Fibroblast of lung (primary cell): ENCODE measurements around the gene CCDC187. TPM values are rescaled to one million over a fixed set of nuclear protein-coding genes. Genes with fewer than 3 reads are reported as not detected.

ENCODE experiments used
- DNase-seq, 2 donors: peaks; one replicate each; pipeline versions ENCODE4 v3.0.0 to v3.0.0-alpha.2; 2010; ENCODE audit warnings: low read depth in 2 of 2
- H2AFZ ChIP-seq: 2 replicates; pipeline ENCODE4 v1.5.1; 2012; ENCODE audit warnings: low read length, control low read depth, inconsistent platforms
- H3K27ac ChIP-seq: 2 replicates; pipeline ENCODE4 v1.5.1; 2011; ENCODE audit warnings: low read length, control low read depth; ENCODE audit not compliant: insufficient read depth
- H3K27me3 ChIP-seq: 2 replicates; pipeline ENCODE4 v1.5.1; 2011; ENCODE audit warnings: mild to moderate bottlenecking, low read length; ENCODE audit not compliant: control insufficient read depth, insufficient read depth
- H3K36me3 ChIP-seq: 2 replicates; pipeline ENCODE4 v1.5.1; 2011; ENCODE audit warnings: low read length; ENCODE audit not compliant: control insufficient read depth, insufficient read depth
- H3K4me1 ChIP-seq: 2 replicates; pipeline ENCODE4 v1.5.1; 2011; ENCODE audit warnings: low read length; ENCODE audit not compliant: control insufficient read depth, insufficient read depth; ENCODE audit errors: extremely low read depth
- H3K4me2 ChIP-seq: 2 replicates; pipeline ENCODE4 v1.5.1; 2011; ENCODE audit warnings: low read length, control low read depth; ENCODE audit not compliant: insufficient read depth; ENCODE audit errors: extremely low read depth
- H3K4me3 ChIP-seq, 4 experiments: fragments of 200-600 bp in 1 of 4; sonication (generic) in 1 of 4; replicated peaks in 1 of 4; 2 replicates each; pipeline ENCODE4 v1.5.1; 2011 to 2016; ENCODE audit warnings: low read length in 4 of 4, low read depth in 3 of 4, mild to moderate bottlenecking in 3 of 4, control low read depth in 2 of 4, inconsistent platforms in 1 of 4, mixed read lengths in 1 of 4; ENCODE audit not compliant: insufficient read depth in 1 of 4; ENCODE audit errors: control extremely low read depth in 1 of 4
- H3K79me2 ChIP-seq: 2 replicates; pipeline ENCODE4 v1.5.1; 2012; ENCODE audit warnings: mild to moderate bottlenecking, low read length, inconsistent platforms; ENCODE audit not compliant: control insufficient read depth, insufficient read depth
- H3K9ac ChIP-seq: 2 replicates; pipeline ENCODE4 v1.5.1; 2011; ENCODE audit warnings: mild to moderate bottlenecking, low read length, control low read depth; ENCODE audit not compliant: insufficient read depth
- H3K9me3 ChIP-seq: 2 replicates; pipeline ENCODE4 v1.5.1; 2012; ENCODE audit warnings: low read depth, low read length; ENCODE audit not compliant: control insufficient read depth, insufficient read depth
- H4K20me1 ChIP-seq: 2 replicates; pipeline ENCODE4 v1.5.1; 2011; ENCODE audit warnings: low read length; ENCODE audit not compliant: control insufficient read depth, insufficient read depth; ENCODE audit errors: extremely low read depth
- EZH2 ChIP-seq: IDR thresholded peaks from 2 replicates; pipeline ENCODE4 v1.5.1; 2012; ENCODE audit warnings: low read length, control low read depth, mild to moderate bottlenecking; ENCODE audit errors: missing control alignments
- polyA plus RNA-seq, 2 donors: library from polyadenylated mRNA; depleted of rRNA in 1 of 2; stranded (reverse) in 1 of 2; unstranded in 1 of 2; fragments of >200 nt; gene quantifications; 2 replicates each; pipeline ENCODE4 v1.2.1, GENCODE V29; 2011 to 2012; ENCODE audit warnings: missing spikeins in 1 of 2
- total RNA-seq: library from RNA; depleted of rRNA; stranded (reverse); fragments of >200 nt; gene quantifications from 2 replicates; pipeline ENCODE4 v1.2.1, GENCODE V29; 2014
- TF ChIP-seq, protein P1 (sequence below), 2 donors: IDR thresholded peaks in 1 of 2; conservative IDR thresholded peaks in 1 of 2; 1 replicate in 1 of 2; 2 replicates in 1 of 2; pipeline ENCODE4 v1.5.1; 2011 to 2012; ENCODE audit warnings: low read length in 2 of 2, control low read depth in 1 of 2, inconsistent platforms in 1 of 2, low read depth in 1 of 2, mild to moderate bottlenecking in 1 of 2

The CCDC187 gene
- total and polyA plus RNA-seq, 2 donors (not counting 1 experiment from before 2014, with no cell fraction given), result not detected

DNA sequence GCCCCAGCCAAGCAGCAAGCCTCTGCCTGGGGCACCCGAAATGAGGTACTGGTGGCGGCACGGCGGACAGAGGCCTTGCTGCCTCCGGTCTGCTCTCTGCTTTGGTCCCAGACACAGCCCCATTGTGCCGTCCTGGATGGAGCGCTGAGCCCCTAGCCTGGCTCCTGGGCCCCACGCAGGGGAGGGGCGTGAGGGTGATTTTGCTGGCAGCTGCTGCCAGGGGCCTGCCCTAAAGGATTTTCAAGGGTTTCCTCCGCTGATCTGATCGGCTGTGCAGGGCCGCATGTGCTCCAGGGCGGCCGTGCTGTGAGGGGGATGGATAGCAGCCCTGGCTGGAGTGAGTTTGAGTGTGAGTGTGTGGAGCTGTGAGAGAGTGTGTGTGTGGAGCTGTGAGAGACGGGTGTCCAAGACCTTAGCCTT lies 24.7 kb upstream of the CCDC187 start:
- Histone ChIP-seq H3K4me3 (peak overlapping the region; percentile 78 to 95 (median 86)), H3K4me1 (peaks cover 27% of the 10 kb centered on the region), H3K4me2 (peak overlapping the region; percentile 93), H2AFZ (no peak overlapping the region), H3K79me2 (peaks cover 58% of the 10 kb centered on the region), H3K36me3 (peaks cover 8% of the 10 kb centered on the region), H3K9ac (peak overlapping the region; percentile 88), H3K27ac (peak overlapping the region; percentile 87), H3K9me3 (no peaks in the 10 kb centered on the region), H3K27me3 (no peaks in the 10 kb centered on the region), H4K20me1 (no peaks in the 10 kb centered on the region)
- TF ChIP-seq EZH2, result no peak
- TF ChIP-seq, protein P1, sequence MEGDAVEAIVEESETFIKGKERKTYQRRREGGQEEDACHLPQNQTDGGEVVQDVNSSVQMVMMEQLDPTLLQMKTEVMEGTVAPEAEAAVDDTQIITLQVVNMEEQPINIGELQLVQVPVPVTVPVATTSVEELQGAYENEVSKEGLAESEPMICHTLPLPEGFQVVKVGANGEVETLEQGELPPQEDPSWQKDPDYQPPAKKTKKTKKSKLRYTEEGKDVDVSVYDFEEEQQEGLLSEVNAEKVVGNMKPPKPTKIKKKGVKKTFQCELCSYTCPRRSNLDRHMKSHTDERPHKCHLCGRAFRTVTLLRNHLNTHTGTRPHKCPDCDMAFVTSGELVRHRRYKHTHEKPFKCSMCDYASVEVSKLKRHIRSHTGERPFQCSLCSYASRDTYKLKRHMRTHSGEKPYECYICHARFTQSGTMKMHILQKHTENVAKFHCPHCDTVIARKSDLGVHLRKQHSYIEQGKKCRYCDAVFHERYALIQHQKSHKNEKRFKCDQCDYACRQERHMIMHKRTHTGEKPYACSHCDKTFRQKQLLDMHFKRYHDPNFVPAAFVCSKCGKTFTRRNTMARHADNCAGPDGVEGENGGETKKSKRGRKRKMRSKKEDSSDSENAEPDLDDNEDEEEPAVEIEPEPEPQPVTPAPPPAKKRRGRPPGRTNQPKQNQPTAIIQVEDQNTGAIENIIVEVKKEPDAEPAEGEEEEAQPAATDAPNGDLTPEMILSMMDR (conservative IDR thresholded peaks at IDR 0.05 in 1 of 2, IDR thresholded peaks at IDR 0.05 in 1 of 2; ENCODE audit: low read depth in 1 of 2, low read length in 2 of 2), result no peak
- peak; percentile 55 to 73 for DNase-seq

- peaks cover 53% of the 10 kb centered on the region for H3K79me2 ChIP-seq
- H3K4me3 ChIP-seq, result peak overlapping the region; percentile 78 to 95 (median 86)
- peak overlapping the region; percentile 87 for H3K27ac ChIP-seq
- H3K4me1 ChIP-seq, result peaks cover 27% of the 10 kb centered on the region
- DNase-seq, result no peak
- H2AFZ ChIP-seq, result no peak overlapping the region
- TF ChIP-seq EZH2, result no peak
- TF ChIP-seq, protein P1 (conservative IDR thresholded peaks at IDR 0.05 in 1 of 2, IDR thresholded peaks at IDR 0.05 in 1 of 2; ENCODE audit: low read depth in 1 of 2, low read length in 2 of 2), result no peak
- H3K36me3 ChIP-seq, result peaks cover 8% of the 10 kb centered on the region
- H3K27me3 ChIP-seq, result no peaks in the 10 kb centered on the region
- H3K9ac ChIP-seq, result peak overlapping the region; percentile 88
- no peaks in the 10 kb centered on the region for H4K20me1 ChIP-seq
- peak overlapping the region; percentile 93 for H3K4me2 ChIP-seq
- no peaks in the 10 kb centered on the region for H3K9me3 ChIP-seq
Measured at GRCh38 chr9:136328011-136328621, 24.2 kb upstream of the CCDC187 start.

DNA sequence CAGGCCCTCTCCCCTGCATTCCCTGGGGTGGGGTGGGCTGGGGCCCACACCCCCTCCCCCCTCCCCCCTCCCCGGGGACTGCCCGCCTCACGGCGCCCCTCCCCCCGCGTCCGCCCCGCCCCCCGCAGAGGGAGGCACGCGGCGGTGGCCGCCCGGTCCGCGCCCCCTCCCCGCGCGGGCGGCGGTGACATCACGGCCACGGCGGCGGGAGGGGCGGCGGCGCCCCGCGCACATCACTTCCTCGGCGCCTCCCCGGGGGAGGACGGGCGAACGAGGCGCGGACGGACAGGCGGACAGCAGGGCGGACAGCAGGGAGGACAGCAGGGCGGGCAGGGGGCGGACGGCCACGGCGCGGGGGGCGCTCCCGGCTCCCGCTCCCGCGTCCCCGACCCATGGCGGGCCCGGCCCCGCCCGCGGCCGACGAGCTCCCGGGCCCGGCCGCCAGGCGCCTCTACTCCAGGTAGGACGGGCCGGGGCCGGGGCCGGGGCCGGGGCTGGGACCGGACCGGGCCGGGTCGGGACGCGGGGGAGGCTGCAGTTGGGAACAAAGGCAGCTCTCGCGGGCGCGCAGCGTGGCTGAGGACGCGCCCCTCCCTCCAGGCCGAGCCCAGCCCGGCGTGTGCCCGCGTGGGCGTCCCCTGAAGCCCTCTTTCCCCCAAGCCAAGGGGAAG lies 23.5 kb upstream of the CCDC187 start, which contains the start of gene GPSM1:
TSS of gene GPSM1 (plus strand) at position 236 of the 671 bp plus-strand sequence. CDS start at position 393, 157 bp downstream.
- peak within 1 kb of the TSS; percentile 93 for H3K4me2 ChIP-seq
- no peaks in the 10 kb centered on the region for H4K20me1 ChIP-seq
- H2AFZ ChIP-seq, result no peak within 1 kb of the TSS
- H3K9ac ChIP-seq, result peak within 1 kb of the TSS; percentile 88
- TF ChIP-seq, protein P1 (conservative IDR thresholded peaks at IDR 0.05 in 1 of 2, IDR thresholded peaks at IDR 0.05 in 1 of 2; ENCODE audit: low read depth in 1 of 2, low read length in 2 of 2), result no peak
- no peak for TF ChIP-seq EZH2
- peaks cover 27% of the 10 kb centered on the region for H3K4me1 ChIP-seq
- H3K79me2 ChIP-seq, result peaks cover 46% of the 10 kb centered on the region
- peak within 1 kb of the TSS; percentile 87 for H3K27ac ChIP-seq
- DNase-seq, result peak; percentile 56 to 74
- peaks cover 7% of the 10 kb centered on the region for H3K36me3 ChIP-seq
- no peaks in the 10 kb centered on the region for H3K9me3 ChIP-seq
- H3K27me3 ChIP-seq, result no peaks in the 10 kb centered on the region
- peak within 1 kb of the TSS; percentile 78 to 95 (median 86) for H3K4me3 ChIP-seq
